BJ (cell line): ENCODE measurements around the gene TNIK. TPM values are rescaled to one million over a fixed set of nuclear protein-coding genes. Genes with fewer than 3 reads are reported as not detected.

Source experiments
- CTCF ChIA-PET: fragments of 350-600 bp; formaldehyde crosslinking; extraction: SDS; loops from one replicate; lab custom pipeline; 2021; ENCODE audit warnings: antibody characterized with exemption, inconsistent platforms; lab: Yijun Ruan, JAX
- POLR2A ChIA-PET: fragments of 300-600 bp; sonication (Branson Sonifier 250); formaldehyde crosslinking; extraction: SDS; loops from one replicate; lab custom pipeline; 2021; ENCODE audit warnings: antibody characterized with exemption; lab: Charles Lee
- DNase-seq: peaks from one replicate; pipeline ENCODE4 v3.0.0-alpha.2; 2011; ENCODE audit warnings: low read depth
- H3K27me3 ChIP-seq: 2 replicates; pipeline ENCODE4 v1.6.0; 2011; ENCODE audit warnings: low read length; ENCODE audit not compliant: control insufficient read depth, insufficient read depth
- H3K36me3 ChIP-seq: 2 replicates; pipeline ENCODE4 v1.5.1; 2011; ENCODE audit warnings: low read length; ENCODE audit not compliant: control insufficient read depth, insufficient read depth
- H3K4me3 ChIP-seq: 2 replicates; pipeline ENCODE4 v1.5.1; 2011; ENCODE audit warnings: low read depth, mild to moderate bottlenecking, control low read depth, low read length
- polyA plus RNA-seq: library from polyadenylated mRNA; depleted of rRNA; stranded (reverse); fragments of >200 nt; gene quantifications from 2 replicates; pipeline ENCODE4 v1.2.3, GENCODE V29; 2011
- TF ChIP-seq, protein P1 (sequence below): IDR thresholded peaks from 2 replicates; pipeline ENCODE4 v1.5.1; 2011; ENCODE audit warnings: low read depth, mild to moderate bottlenecking, control low read depth, inconsistent platforms, low read length, moderate library complexity; ENCODE audit not compliant: insufficient read depth

Gene TNIK
- polyA plus RNA-seq, 1 experiment = 2.1 TPM

DNA sequence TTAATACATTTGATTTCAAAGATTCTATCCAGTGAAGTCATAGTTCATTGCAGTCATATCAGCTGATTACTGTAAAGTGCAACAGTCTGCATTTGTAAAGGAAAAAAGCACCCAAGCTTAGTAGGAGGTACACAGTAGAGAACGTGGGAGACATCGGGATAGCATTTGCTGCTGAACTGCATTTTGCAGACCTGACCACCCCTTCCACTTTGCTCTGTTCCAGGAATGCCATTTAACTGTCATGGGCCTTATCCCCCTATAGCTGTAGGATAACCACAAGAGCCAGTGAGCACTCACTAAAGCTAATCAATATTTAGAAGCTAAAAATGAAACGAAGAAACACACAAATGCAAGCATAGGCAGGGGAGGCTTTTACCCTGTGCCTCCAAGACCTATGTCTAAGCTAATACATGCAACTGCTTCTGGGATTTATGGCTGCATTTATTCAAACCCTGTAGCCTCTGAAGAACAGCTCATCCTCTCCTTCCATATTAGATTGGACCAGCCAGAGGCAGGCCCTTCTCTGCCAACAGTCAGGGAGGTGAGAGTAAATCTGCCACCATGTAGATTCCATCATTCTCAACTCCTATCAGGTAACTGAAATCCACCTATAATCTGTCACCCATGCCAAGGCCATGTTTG lies 23.0 kb downstream of the TNIK start:
- Histone ChIP-seq H3K36me3 (no peaks in the 10 kb centered on the region), H3K4me3 (no peak overlapping the region), H3K27me3 (no peaks in the 10 kb centered on the region)
- no peak for DNase-seq
- ChIA-PET CTCF (interaction anchor here (0.6 to 0.9 kb wide), 3 partner anchors 10 to 108 kb away, joined by 3 to 4 read pairs (median 4); no protein-coding TSS in a partner anchor), POLR2A (no interaction called here)
- TF ChIP-seq, protein P1, sequence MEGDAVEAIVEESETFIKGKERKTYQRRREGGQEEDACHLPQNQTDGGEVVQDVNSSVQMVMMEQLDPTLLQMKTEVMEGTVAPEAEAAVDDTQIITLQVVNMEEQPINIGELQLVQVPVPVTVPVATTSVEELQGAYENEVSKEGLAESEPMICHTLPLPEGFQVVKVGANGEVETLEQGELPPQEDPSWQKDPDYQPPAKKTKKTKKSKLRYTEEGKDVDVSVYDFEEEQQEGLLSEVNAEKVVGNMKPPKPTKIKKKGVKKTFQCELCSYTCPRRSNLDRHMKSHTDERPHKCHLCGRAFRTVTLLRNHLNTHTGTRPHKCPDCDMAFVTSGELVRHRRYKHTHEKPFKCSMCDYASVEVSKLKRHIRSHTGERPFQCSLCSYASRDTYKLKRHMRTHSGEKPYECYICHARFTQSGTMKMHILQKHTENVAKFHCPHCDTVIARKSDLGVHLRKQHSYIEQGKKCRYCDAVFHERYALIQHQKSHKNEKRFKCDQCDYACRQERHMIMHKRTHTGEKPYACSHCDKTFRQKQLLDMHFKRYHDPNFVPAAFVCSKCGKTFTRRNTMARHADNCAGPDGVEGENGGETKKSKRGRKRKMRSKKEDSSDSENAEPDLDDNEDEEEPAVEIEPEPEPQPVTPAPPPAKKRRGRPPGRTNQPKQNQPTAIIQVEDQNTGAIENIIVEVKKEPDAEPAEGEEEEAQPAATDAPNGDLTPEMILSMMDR = no peak

DNA sequence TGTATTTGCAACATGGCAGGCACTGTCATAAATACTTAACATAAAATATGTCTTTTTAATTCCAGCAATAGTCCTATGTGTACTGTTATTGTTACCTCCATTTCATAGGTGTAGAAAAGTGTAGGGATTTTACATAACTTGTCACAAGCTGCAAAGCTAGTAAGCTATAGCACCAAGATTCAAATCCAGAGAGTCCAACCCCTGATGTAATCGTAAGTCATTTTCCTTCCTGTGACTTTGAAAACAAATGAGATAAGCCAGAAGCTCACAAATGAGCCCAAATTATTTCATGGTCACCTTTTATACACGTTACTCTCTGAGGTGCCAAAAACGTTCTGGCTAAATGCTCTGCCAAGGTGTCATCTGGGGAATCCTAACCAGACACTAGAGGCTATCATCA lies 23.8 kb downstream of the TNIK start:
- Histone ChIP-seq H3K36me3 (no peaks in the 10 kb centered on the region), H3K4me3 (no peak overlapping the region), H3K27me3 (no peaks in the 10 kb centered on the region)
- ChIA-PET POLR2A (no interaction called here), CTCF (interaction anchor here (0.6 to 0.9 kb wide), 2 partner anchors 11 to 107 kb away, joined by 3 to 4 read pairs; no protein-coding TSS in a partner anchor)
- DNase-seq = no peak
- TF ChIP-seq, protein P1 = no peak

DNA sequence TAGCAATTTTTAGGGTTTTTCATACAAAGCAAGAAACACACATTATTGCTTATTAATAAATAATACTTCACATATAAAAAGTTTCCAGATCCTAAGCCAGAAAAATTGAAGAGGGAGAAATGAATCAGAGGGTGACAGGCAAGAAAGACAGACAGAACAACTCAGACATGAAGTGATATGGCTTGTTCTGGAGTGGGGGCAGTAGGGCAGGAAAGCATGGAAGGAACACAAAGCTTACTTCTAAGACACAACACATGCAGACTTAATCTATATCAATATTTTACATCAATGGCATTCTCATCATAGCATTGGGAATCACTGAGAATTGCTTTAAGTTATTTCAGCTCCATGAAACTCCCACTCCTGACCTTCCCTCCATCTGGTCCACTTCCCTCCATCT lies 24.4 kb downstream of the TNIK start:
- no peaks in the 10 kb centered on the region for H3K36me3 ChIP-seq
- no peak overlapping the region for H3K4me3 ChIP-seq
- CTCF ChIA-PET = no interaction called here
- POLR2A ChIA-PET = no interaction called here
- TF ChIP-seq, protein P1 = no peak
- DNase-seq = no peak
- H3K27me3 ChIP-seq = no peaks in the 10 kb centered on the region

DNA sequence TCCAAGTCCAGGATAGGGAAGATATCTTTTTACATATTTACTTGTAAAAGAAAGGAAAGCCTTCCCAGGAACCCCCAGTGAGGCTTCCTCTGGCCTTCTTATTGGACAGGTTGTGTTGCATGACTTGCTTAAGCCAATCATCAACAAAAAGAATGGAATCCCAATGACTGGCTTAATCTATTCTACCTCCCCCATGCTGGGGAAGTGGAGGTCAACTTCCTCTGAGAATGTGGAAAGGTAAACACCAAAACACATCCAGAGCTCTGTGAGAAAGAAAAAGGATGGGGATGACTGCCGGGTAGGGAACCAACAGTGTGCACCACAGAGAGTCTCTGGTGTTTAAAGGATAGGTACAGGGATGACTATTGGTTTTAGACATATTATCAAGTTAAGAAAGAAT lies 25.1 kb downstream of the TNIK start:
- TF ChIP-seq, protein P1 = no peak
- H3K36me3 ChIP-seq = no peaks in the 10 kb centered on the region
- POLR2A ChIA-PET = no interaction called here
- DNase-seq = no peak
- H3K27me3 ChIP-seq = no peaks in the 10 kb centered on the region
- H3K4me3 ChIP-seq = no peak overlapping the region
- CTCF ChIA-PET = no interaction called here

DNA sequence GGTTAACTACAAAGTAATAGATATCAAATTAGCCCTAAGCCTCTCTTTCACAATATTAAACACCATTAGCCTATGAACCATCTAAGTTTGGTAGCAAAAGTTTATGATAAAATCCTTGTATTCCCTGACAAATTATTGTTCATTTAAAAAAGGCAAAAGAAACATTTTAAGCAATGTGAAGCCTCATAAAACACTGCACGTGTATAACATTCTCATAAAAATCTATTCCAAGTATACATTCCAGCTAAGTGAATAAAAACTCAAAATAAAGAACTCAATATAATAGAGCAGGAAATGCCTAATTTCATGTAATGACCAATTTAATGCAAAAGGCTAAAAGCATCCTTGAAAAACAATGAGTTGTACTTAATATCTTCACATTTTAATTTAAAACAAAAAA lies 27.7 kb downstream of the TNIK start:
- ChIA-PET CTCF (no interaction called here), POLR2A (no interaction called here)
- no peak overlapping the region for H3K4me3 ChIP-seq
- H3K36me3 ChIP-seq = no peaks in the 10 kb centered on the region
- TF ChIP-seq, protein P1 = no peak
- DNase-seq = no peak
- no peaks in the 10 kb centered on the region for H3K27me3 ChIP-seq
